ENCODE data around the gene ERI3. TPM values are rescaled to one million over a fixed set of nuclear protein-coding genes. Genes with fewer than 3 reads are reported as not detected.

The ERI3 gene
- total and polyA plus RNA-seq, 2 of the 13 experiments (the other 11 are each of a cell fraction or from before 2014, with no cell fraction given): 35.6 to 35.9 TPM

- FAIRE-seq: no peak
- no peak overlapping the region for H3K9ac ChIP-seq (ENCODE audit: insufficient read depth, low read depth, low read length)
- no peaks in the 10 kb centered on the region for H3K9me3 ChIP-seq (ENCODE audit: low read length)
- no peaks in the 10 kb centered on the region for H4K20me1 ChIP-seq (ENCODE audit: insufficient read depth, low read length)
- 97% methylated on average over 5 of the region's 5 CpGs for WGBS (ENCODE audit: low lambda C conversion rate)
- H3K4me2 ChIP-seq (ENCODE audit: low read depth, low read length): no peak overlapping the region
- in situ Hi-C loops (cut with HindIII; ENCODE audit: extremely low pct_ligation_motif_present, low pct_unique_long_range_greater_than_20kb): no loop called here
- no peak for ATAC-seq
- H3K27me3 ChIP-seq (ENCODE audit: control insufficient read depth in 1 of 2, insufficient read depth in 2 of 2, low read length in 2 of 2): no peaks in the 10 kb centered on the region
- no peak overlapping the region for H2AFZ ChIP-seq (ENCODE audit: low read length)
- no peak overlapping the region for H3K4me3 ChIP-seq (replicated peaks in 1 of 3; ENCODE audit: insufficient read depth in 1 of 3, low read depth in 2 of 3, low read length in 3 of 3)
- no peaks in the 10 kb centered on the region for H3K79me2 ChIP-seq (ENCODE audit: insufficient read depth, low read length)
- H3K36me3 ChIP-seq (replicated peaks in 1 of 2; ENCODE audit: control insufficient read depth in 1 of 2, insufficient read depth in 2 of 2, low read length in 2 of 2): peaks cover 5 to 17% of the 10 kb centered on the region in 2 experiments; a peak in 3 of 5 replicates
- ChIA-PET POLR2A (interaction anchor here (1.9 kb wide), 1 partner anchor 45 kb away, joined by 8 read pairs; no protein-coding TSS in a partner anchor), CTCF (ENCODE audit: low intra/inter-chr PET ratio, low total read pairs) (interaction anchor here (0.8 kb wide), 1 partner anchor 27 kb away, joined by 3 read pairs; the partner anchor contains the start of gene ERI3)
- TF ChIP-seq SMARCC2 (IDR thresholded peaks at IDR 0.05): no peak
- TF ChIP-seq ATF4 (CRISPR knock-in tag; IDR thresholded peaks at IDR 0.05): no peak
- TF ChIP-seq SP2 (CRISPR knock-in tag; IDR thresholded peaks at IDR 0.05): no peak
- TF ChIP-seq ZNF761 (CRISPR knock-in tag; conservative IDR thresholded peaks at IDR 0.05): no peak
- TF ChIP-seq ZNF281 (CRISPR knock-in tag; IDR thresholded peaks at IDR 0.05; ENCODE audit: borderline replicate concordance): no peak
- no peak for TF ChIP-seq ZNF451 (CRISPR knock-in tag; IDR thresholded peaks at IDR 0.05)
- TF ChIP-seq PAWR (CRISPR knock-in tag; IDR thresholded peaks at IDR 0.05; ENCODE audit: borderline replicate concordance): no peak
- peaks cover 12% of the 10 kb centered on the region for H3K4me1 ChIP-seq (ENCODE audit: insufficient read depth, low read length)
- intact Hi-C loops (cut with micrococcal nuclease; ENCODE audit: unreplicated experiment): no loop called here
- H3K27ac ChIP-seq (ENCODE audit: extremely low read length, insufficient read depth, low read length): no peak overlapping the region
- BruUV-seq (replicated peaks): no TSS peak
- DNase-seq (ENCODE audit: low spot score): no peak
Measured at GRCh38 chr1:44328671-44329416, 26.2 kb downstream of the ERI3 start.
